GM12891 (cell line): ENCODE data around the gene GLIPR2.
"Not testable (repeated sequence)": the region's sequence is repeated elsewhere in the genome, so short reads cannot be mapped to it uniquely, and the experiment has no call there.

Source experiments
- POLR2A ChIP-seq: IDR thresholded peaks from 2 replicates; pipeline ENCODE4 v1.6.1; 2011; ENCODE audit warnings: low read depth, low read length, control low read depth
- POLR2AphosphoS5 ChIP-seq: IDR thresholded peaks from 2 replicates; pipeline ENCODE4 v1.6.1; 2011; ENCODE audit warnings: low read depth, low read length, control low read depth
- POU2F2 ChIP-seq: IDR thresholded peaks from 2 replicates; pipeline ENCODE4 v1.6.1; 2011; ENCODE audit warnings: low read depth, mild to moderate bottlenecking, control low read depth, low read length, moderate library complexity
- TAF1 ChIP-seq: IDR thresholded peaks from 2 replicates; pipeline ENCODE4 v1.6.1; 2011; ENCODE audit warnings: low read depth, low read length, control low read depth

- not testable (repeated sequence) for TF ChIP-seq POLR2A, POLR2AphosphoS5, TAF1, POU2F2
These were observed 4.9 kb upstream of the GLIPR2 start for GRCh38 chr9:36131666-36132065.
